RPMI7951 (cell line): ENCODE results near the gene CHST2. TPM values are rescaled to one million over a fixed set of nuclear protein-coding genes. Genes with fewer than 3 reads are reported as not detected.
A peak's percentile ranks its signal among the peaks of the same experiment; 100 is the strongest.

ENCODE experiments used
- DNase-seq: peaks from one replicate; pipeline ENCODE4 v3.0.0-alpha.2; 2012; ENCODE audit warnings: low read depth
- total RNA-seq: library from RNA; depleted of rRNA; stranded (reverse); fragments of >200 nt; shearing (Covaris generic); gene quantifications from 2 replicates; pipeline ENCODE4 v1.2.3, GENCODE V29; 2014

Gene CHST2
- total RNA-seq, 1 experiment from 2014 or later, result 15.7 TPM

GRCh38 chr3:143132246-143132980 is 12.8 kb downstream of the CHST2 start:
- no peak for DNase-seq

- DNase-seq, result peak; percentile 39
Observed at GRCh38 chr3:143134471-143134870, 14.9 kb downstream of the CHST2 start.

GRCh38 chr3:143135150-143135549 is 15.6 kb downstream of the CHST2 start:
- DNase-seq, result peak; percentile 97

DNA sequence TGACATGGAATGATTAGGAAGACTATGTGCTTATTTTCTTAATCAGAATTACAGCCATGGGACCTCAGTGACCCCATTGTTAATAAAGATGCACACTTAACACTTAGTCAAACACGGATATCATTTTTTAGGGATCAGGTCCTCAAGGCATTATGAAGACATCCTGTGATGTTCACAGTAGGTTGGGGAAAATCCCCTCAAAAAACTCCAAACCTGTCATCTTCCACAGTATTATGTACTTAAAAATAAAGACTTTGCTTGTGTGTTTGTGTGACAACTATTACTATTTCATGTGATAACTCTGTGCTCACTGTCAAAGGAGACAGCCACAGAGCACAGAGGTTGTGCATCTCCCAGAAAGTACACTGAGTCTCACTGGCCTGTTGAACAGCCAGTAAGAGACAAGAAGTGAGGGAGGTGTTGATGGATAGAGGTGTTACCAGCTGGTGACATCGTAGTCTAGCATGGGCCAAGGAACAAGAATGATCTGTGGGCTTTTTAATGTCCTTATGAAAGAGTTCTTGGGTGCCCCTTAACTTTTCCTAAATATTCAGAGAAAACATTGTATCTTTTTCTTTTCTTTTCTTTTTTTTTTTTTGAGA is 18.0 kb downstream of the CHST2 start:
- no peak for DNase-seq

DNA sequence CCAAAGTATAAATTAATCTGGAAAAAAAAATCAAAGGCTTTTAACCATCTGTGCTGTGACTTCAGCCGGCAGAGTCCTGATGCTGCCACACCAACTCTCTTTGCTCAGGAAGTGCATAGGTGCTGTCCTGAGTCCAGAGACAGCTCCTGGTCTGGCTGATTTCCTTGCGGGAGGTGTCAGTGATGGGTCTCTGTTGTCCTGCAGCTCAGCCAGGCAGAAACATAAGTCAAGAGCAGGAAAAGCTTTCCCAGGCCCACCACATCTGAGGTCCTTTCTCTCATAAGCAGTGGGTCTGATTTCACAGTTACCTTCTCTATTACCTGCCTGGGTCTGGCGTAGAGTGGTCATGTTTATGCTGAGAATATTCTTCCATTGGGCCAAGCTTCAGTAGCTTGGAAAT is 19.4 kb downstream of the CHST2 start:
- no peak for DNase-seq

DNA sequence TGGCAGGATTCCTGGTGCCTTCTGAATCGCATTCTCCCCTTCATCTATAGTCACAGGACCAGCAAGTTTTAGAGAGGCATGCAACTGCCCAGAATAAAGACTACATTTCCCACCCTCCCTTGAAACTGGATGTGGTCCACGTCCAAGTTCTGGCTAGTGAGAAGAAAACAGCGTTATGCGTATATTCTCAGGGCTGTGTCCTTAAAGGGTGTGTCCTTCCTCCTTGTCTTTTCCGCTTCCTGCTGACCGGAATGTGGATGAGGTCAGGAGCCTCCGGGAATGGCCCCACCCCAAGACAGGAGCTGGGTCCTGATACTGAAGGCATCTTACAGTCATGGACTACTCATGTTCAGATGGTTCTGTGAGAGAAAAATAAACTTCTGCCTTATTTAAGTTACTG is 20.2 kb downstream of the CHST2 start:
- DNase-seq, result peak; percentile 87

DNA sequence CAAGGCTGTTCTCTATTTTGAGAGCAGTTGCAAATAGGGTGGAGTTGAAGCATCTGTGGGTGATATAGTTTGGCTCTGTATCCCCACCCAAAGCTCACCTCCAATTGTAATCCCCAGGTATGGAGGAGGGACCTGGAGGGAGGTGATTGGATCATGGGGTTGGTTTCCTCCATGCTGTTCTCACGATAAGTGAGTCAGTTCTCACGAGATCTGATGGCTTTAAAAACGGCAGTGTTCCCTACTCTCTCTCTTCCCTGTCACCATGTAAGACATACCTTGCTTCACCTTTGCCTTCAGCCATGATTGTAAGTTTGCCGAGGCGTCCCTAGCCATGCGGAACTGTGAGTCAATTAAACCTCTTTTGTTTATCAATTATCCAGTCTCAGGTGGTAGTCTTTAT is 21.0 kb downstream of the CHST2 start:
- DNase-seq, result no peak

DNA sequence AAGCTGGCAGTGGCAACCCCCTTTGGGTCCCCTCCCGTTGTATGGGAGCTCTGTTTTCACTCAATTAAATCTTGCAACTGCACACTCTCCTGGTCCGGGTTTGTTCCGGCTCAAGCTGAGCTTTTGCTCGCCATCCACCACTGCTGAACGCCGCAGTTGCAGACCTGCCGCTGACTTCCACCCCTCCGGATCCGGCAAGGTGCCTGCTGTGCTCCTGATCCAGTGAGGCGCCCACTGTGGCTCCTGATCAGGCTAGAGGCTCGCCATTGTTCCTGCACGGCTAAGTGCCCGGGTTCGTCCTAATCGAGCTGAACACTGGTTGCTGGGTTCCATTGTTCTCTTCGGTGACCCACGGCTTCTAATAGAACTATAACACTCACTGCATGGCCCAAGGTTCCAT is 22.8 kb downstream of the CHST2 start:
- no peak for DNase-seq

GRCh38 chr3:143145906-143146305 is 26.3 kb downstream of the CHST2 start:
- no peak for DNase-seq

GRCh38 chr3:143146486-143147274 is 27.1 kb downstream of the CHST2 start:
- peak; percentile 93 for DNase-seq

- peak; percentile 36 for DNase-seq
Observed at GRCh38 chr3:143147707-143148106, 28.1 kb downstream of the CHST2 start.

GRCh38 chr3:143150071-143150470 is 30.5 kb downstream of the CHST2 start:
- no peak for DNase-seq

GRCh38 chr3:143151004-143151731 is 31.6 kb downstream of the CHST2 start:
- no peak for DNase-seq

DNA sequence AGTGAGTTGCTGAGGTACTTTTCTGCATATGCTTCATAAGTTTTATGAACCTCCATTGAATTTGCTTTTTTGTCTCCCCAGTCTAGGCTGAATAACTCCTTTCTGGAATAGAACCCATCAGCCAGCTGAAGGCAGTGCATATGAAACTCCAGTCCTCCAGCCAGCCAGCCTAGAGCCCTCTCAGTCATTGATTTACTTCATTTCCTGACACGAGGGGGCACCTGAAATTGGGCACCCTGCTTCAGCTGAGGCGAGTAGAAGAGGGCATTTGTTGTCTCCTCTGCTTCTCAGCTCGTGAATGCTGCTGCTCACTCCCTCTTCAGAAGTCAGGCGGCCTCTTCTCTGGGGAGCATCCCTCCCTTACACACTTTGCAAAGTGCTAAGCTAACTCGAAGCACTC is 32.5 kb downstream of the CHST2 start:
- no peak for DNase-seq

DNA sequence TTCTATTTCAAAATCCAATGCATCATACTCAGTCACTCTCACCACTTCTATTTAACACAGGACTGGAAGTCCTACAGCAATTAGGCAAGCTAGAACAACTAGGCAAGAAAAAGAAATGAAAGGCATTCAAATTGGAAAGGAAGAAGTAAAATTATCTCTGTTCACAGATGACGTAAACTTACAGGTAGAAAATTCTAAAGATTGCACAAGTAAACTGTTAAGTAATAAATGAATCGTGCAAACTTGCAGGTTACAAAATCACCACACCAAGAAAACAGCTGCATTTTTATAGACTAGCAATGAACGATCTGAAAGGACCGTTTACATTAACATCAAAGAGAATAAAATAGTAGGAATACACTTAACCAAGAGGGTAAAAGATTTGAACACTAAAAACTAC is 36.2 kb downstream of the CHST2 start:
- DNase-seq, result no peak

DNA sequence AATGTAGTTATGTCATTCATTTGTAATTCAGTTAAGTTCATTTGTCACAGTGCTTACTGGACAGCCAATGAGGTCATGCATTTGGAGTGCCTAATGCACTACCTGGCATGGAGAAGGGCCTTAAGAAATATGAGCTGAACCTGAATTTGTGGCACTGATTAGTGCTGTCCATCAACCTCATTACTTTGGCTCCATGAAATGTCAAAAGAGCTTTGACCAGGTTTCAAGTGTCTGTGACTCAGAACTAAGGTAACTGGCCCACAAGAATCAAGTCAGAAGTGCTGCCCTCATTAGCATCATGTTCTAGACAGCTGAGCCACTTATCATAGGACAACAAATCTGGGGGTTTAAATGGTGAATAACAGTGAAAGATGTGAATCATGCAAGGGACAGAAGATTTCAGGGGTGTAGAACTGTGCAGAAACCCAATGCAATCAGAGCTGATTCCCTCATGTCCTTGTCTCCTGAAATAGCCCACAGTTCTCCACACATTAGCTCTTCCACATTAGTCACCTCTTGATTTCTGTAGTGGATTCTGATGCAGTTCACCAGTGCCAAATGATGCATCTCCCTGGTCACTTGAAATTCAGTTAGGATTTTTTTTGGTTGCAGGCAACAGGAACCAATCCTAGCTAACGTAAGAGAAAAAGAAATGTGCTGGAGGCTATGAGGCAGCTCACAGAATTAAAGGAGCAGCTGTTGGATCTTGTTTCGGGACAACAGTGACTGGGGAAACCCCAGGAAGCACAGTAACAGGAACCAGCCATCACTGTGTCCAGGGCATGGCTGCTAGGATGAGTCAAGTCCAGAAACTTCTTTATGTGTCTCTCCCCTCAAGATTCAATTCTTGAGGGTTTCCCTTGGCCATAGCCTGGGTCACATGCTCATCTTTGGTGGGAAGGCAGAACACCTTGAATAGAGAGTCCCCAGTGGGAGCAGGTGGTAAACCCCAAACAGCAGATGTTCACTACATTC is 38.7 kb downstream of the CHST2 start:
- peak; percentile 97 for DNase-seq

DNA sequence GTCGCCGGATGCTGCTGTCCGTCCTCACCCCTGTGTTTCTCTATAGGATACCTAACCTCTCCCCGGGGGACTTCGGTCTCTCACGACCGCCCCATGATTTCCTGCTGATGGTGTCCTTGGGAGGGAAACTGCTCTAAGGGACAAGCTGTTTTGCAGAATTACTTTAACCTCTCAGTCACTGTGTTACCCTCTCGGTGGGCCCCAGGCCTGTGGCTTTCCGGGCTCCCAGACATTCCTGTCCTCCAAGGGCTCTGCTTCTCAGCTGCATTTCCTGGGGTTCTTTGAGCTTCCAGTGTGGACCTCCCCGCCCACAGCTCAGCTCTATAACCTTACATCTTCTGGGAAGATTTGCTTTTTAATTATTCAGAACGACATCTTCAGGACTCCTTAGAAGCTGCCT is 40.9 kb downstream of the CHST2 start:
- DNase-seq, result no peak

- DNase-seq, result no peak
Observed at GRCh38 chr3:143163562-143164100, 44.1 kb downstream of the CHST2 start.

- no peak for DNase-seq
Observed at GRCh38 chr3:143165211-143165610, 45.6 kb downstream of the CHST2 start.

DNA sequence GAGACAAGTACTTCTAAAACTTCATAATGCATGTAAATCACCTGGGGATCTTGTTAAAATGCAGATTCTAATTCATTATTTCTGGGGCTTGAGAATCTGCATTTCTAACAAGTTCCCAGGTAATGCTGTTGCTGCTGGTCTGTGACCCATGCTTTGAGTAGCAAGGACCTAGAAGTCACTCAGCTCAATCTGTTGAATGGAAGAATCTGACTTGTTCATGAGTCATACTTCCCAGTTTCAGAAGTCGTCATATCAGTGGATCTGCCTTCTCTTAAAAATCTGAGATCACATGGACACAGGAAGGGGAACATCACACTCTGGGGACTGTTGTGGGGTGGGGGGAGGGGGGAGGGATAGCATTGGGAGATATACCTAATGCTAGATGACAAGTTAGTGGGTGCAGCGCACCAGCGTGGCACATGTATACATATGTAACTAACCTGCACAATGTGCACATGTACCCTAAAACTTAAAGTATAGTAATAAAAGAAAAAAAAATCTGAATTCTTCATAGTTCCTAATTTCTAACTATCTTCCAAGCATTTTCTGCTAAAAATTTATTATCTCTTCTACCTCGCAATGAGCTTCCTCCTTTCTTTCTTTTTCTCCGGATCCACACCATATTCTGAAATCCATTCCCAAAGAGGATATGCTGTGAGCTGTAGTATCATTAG is 46.2 kb downstream of the CHST2 start:
- DNase-seq, result peak; percentile 84
